ENCODE measurements around the gene KLK5. TPM values are rescaled to one million over a fixed set of nuclear protein-coding genes. Genes with fewer than 3 reads are reported as not detected.

The KLK5 gene
- total RNA-seq, 2 donors from 2014 or later, result not detected

- DNase-seq (ENCODE audit: low spot score) (no peak), ATAC-seq (ENCODE audit: insufficient number of reproducible peaks, low FRiP score, low read depth) (no peak)
- no peaks in the 10 kb centered on the region for H3K4me1 ChIP-seq (ENCODE audit: control insufficient read depth in 1 of 2, low read depth in 2 of 2)
- H3K9me3 ChIP-seq, result no peaks in the 10 kb centered on the region
- no peaks in the 10 kb centered on the region for H3K36me3 ChIP-seq
- TF ChIP-seq CTCF (IDR thresholded peaks at IDR 0.05), result no peak
- no peak overlapping the region for H3K4me3 ChIP-seq
- no peaks in the 10 kb centered on the region for H3K27me3 ChIP-seq (replicated peaks; ENCODE audit: insufficient read depth)
- H3K27ac ChIP-seq, result no peak overlapping the region
Observed at GRCh38 chr19:50962245-50962644, 9.4 kb upstream of the KLK5 start.

GRCh38 chr19:50959731-50960500 is 7.1 kb upstream of the KLK5 start:
- ATAC-seq (ENCODE audit: insufficient number of reproducible peaks, low FRiP score, low read depth), result no peak
- TF ChIP-seq CTCF (IDR thresholded peaks at IDR 0.05), result no peak
- H3K27ac ChIP-seq, result no peak overlapping the region
- no peaks in the 10 kb centered on the region for H3K9me3 ChIP-seq
- no peak overlapping the region for H3K4me3 ChIP-seq
- no peak for DNase-seq (ENCODE audit: low spot score)
- H3K36me3 ChIP-seq, result no peaks in the 10 kb centered on the region
- H3K27me3 ChIP-seq (replicated peaks; ENCODE audit: insufficient read depth), result no peaks in the 10 kb centered on the region
- no peaks in the 10 kb centered on the region for H3K4me1 ChIP-seq (ENCODE audit: control insufficient read depth in 1 of 2, low read depth in 2 of 2)

GRCh38 chr19:50957587-50957986 is 4.7 kb upstream of the KLK5 start:
- no peak for TF ChIP-seq CTCF (IDR thresholded peaks at IDR 0.05)
- H3K27me3 ChIP-seq (replicated peaks; ENCODE audit: insufficient read depth), result no peaks in the 10 kb centered on the region
- H3K4me1 ChIP-seq (ENCODE audit: control insufficient read depth in 1 of 2, low read depth in 2 of 2), result no peaks in the 10 kb centered on the region
- no peak for ATAC-seq (ENCODE audit: insufficient number of reproducible peaks, low FRiP score, low read depth)
- no peak overlapping the region for H3K4me3 ChIP-seq
- H3K9me3 ChIP-seq, result no peaks in the 10 kb centered on the region
- H3K36me3 ChIP-seq, result no peaks in the 10 kb centered on the region
- H3K27ac ChIP-seq, result no peak overlapping the region
- no peak for DNase-seq (ENCODE audit: low spot score)

GRCh38 chr19:50949861-50950260 is 3.0 kb downstream of the KLK5 start:
- H3K36me3 ChIP-seq, result no peaks in the 10 kb centered on the region
- no peak for ATAC-seq (ENCODE audit: insufficient number of reproducible peaks, low FRiP score, low read depth)

GRCh38 chr19:50947123-50947522 is 5.7 kb downstream of the KLK5 start:
- Histone ChIP-seq H3K27ac (no peak overlapping the region), H3K27me3 (replicated peaks; ENCODE audit: insufficient read depth) (no peaks in the 10 kb centered on the region), H3K36me3 (no peaks in the 10 kb centered on the region), H3K9me3 (no peaks in the 10 kb centered on the region), H3K4me3 (no peak overlapping the region), H3K4me1 (ENCODE audit: control insufficient read depth in 1 of 2, low read depth in 2 of 2) (no peaks in the 10 kb centered on the region)
- no peak for DNase-seq (ENCODE audit: low spot score)
- no peak for ATAC-seq (ENCODE audit: insufficient number of reproducible peaks, low FRiP score, low read depth)
- no peak for TF ChIP-seq CTCF (IDR thresholded peaks at IDR 0.05)

More at GRCh38 chr19:50949861-50950260, 3.0 kb downstream of the KLK5 start:
- Histone ChIP-seq H3K27ac (no peak overlapping the region), H3K27me3 (replicated peaks; ENCODE audit: insufficient read depth) (no peaks in the 10 kb centered on the region), H3K9me3 (no peaks in the 10 kb centered on the region), H3K4me3 (no peak overlapping the region), H3K4me1 (ENCODE audit: control insufficient read depth in 1 of 2, low read depth in 2 of 2) (no peaks in the 10 kb centered on the region)
- no peak for DNase-seq (ENCODE audit: low spot score)
- TF ChIP-seq CTCF (IDR thresholded peaks at IDR 0.05), result no peak

All from thoracic aorta (tissue), 2 donors.